GM12878 (cell line): ENCODE results near the gene RNASE7. TPM values are rescaled to one million over a fixed set of nuclear protein-coding genes. Genes with fewer than 3 reads are reported as not detected.

ENCODE experiments used
- RUNX3 ChIP-seq: IDR thresholded peaks from 2 replicates; pipeline ENCODE4 v1.6.1; 2012; ENCODE audit warnings: low read length, inconsistent platforms
- STAT1 ChIP-seq: fragments of 450-650 bp; conservative IDR thresholded peaks from 2 replicates; pipeline ENCODE4 v1.6.1; 2014; ENCODE audit warnings: antibody characterized with exemption, mild to moderate bottlenecking
- ZBTB40 ChIP-seq: fragments of 450-650 bp; IDR thresholded peaks from 2 replicates; pipeline ENCODE4 v1.6.1; 2016; ENCODE audit warnings: mild to moderate bottlenecking, moderate library complexity, borderline replicate concordance
- polyA plus RNA-seq, 11 experiments: library from polyadenylated mRNA; depleted of rRNA in 4 of 11; unstranded in 6 of 11; stranded (reverse) in 5 of 11; fragments of >200 nt; fragmentation: Nextera tagmentation in 4 of 11; fragmentation: Illumina TruSeq in 1 of 11; extraction: Ambion mirVana in 4 of 11; extraction: Trizol in 1 of 11; gene quantifications; 1 replicate in 1 of 11; 2 replicates in 10 of 11; pipeline versions ENCODE4 v1.2.1 to v1.2.3, GENCODE V29; 2011 to 2016; ENCODE audit warnings: inconsistent platforms in 2 of 11, missing spikeins in 2 of 11, low read depth in 1 of 11
- total RNA-seq, 4 experiments: library from RNA; depleted of rRNA in 3 of 4; stranded (reverse); fragments of >200 nt in 3 of 4; fragmentation: Illumina TruSeq in 1 of 4; extraction: Trizol in 1 of 4; gene quantifications; 2 replicates each; pipeline versions ENCODE4 v1.2.1 to v1.2.3, GENCODE V29; 2013 to 2021
- TF ChIP-seq, protein P1 (sequence below): IDR thresholded peaks from 2 replicates; pipeline ENCODE4 v1.6.1; 2012; ENCODE audit warnings: improper control_type of control experiment, low read depth, low read length; ENCODE audit not compliant: insufficient replicate concordance
- TF ChIP-seq, protein P2 (sequence below): fragments of 150-350 bp; IDR thresholded peaks from 2 replicates; pipeline ENCODE4 v1.6.1; 2016; ENCODE audit warnings: low read depth, low read length

RNASE7 gene
- total and polyA plus RNA-seq, 10 of the 15 experiments (the other 5 are each of a cell fraction or from before 2014, with no cell fraction given), result not detected

DNA sequence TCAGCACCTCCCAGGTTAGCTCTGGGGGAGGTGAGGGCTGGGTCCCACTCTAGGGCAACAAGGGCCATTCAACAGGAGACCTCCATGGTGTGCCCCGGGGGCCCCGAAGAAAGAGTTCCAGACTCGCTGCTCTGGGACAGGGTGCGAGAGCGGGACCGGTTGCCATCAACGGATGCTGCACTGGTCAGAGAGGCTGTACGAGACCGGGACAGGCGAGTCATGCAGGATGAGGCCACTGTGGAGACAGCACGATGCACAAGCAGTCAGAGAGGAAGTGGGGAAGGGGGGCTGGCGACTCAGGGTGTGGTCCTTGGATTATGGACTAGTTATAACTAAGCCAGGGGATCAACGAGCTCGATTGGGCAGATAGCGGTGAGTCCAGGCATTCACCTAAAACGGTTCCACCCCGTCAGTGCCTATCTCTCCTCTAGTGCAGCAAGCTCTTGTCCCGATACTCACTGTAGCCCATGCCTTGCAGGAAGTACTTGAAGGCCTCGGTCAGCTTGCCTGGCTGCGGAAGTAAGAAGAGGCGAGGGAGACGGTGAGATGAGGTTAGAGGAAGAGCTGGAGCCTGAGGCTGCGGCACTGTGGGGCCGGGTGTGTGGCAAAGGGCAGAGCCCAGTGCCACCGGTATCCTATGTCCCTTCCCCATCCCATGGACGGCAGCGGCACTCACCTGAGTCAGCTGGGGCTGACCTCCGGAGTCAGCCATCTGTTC lies 24.5 kb upstream of the RNASE7 start (continued):
- TF ChIP-seq, protein P1, sequence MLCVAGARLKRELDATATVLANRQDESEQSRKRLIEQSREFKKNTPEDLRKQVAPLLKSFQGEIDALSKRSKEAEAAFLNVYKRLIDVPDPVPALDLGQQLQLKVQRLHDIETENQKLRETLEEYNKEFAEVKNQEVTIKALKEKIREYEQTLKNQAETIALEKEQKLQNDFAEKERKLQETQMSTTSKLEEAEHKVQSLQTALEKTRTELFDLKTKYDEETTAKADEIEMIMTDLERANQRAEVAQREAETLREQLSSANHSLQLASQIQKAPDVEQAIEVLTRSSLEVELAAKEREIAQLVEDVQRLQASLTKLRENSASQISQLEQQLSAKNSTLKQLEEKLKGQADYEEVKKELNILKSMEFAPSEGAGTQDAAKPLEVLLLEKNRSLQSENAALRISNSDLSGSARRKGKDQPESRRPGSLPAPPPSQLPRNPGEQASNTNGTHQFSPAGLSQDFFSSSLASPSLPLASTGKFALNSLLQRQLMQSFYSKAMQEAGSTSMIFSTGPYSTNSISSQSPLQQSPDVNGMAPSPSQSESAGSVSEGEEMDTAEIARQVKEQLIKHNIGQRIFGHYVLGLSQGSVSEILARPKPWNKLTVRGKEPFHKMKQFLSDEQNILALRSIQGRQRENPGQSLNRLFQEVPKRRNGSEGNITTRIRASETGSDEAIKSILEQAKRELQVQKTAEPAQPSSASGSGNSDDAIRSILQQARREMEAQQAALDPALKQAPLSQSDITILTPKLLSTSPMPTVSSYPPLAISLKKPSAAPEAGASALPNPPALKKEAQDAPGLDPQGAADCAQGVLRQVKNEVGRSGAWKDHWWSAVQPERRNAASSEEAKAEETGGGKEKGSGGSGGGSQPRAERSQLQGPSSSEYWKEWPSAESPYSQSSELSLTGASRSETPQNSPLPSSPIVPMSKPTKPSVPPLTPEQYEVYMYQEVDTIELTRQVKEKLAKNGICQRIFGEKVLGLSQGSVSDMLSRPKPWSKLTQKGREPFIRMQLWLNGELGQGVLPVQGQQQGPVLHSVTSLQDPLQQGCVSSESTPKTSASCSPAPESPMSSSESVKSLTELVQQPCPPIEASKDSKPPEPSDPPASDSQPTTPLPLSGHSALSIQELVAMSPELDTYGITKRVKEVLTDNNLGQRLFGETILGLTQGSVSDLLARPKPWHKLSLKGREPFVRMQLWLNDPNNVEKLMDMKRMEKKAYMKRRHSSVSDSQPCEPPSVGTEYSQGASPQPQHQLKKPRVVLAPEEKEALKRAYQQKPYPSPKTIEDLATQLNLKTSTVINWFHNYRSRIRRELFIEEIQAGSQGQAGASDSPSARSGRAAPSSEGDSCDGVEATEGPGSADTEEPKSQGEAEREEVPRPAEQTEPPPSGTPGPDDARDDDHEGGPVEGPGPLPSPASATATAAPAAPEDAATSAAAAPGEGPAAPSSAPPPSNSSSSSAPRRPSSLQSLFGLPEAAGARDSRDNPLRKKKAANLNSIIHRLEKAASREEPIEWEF, result no peak
- TF ChIP-seq ZBTB40 (no peak), STAT1 (no peak), RUNX3 (no peak)
- TF ChIP-seq, protein P2, sequence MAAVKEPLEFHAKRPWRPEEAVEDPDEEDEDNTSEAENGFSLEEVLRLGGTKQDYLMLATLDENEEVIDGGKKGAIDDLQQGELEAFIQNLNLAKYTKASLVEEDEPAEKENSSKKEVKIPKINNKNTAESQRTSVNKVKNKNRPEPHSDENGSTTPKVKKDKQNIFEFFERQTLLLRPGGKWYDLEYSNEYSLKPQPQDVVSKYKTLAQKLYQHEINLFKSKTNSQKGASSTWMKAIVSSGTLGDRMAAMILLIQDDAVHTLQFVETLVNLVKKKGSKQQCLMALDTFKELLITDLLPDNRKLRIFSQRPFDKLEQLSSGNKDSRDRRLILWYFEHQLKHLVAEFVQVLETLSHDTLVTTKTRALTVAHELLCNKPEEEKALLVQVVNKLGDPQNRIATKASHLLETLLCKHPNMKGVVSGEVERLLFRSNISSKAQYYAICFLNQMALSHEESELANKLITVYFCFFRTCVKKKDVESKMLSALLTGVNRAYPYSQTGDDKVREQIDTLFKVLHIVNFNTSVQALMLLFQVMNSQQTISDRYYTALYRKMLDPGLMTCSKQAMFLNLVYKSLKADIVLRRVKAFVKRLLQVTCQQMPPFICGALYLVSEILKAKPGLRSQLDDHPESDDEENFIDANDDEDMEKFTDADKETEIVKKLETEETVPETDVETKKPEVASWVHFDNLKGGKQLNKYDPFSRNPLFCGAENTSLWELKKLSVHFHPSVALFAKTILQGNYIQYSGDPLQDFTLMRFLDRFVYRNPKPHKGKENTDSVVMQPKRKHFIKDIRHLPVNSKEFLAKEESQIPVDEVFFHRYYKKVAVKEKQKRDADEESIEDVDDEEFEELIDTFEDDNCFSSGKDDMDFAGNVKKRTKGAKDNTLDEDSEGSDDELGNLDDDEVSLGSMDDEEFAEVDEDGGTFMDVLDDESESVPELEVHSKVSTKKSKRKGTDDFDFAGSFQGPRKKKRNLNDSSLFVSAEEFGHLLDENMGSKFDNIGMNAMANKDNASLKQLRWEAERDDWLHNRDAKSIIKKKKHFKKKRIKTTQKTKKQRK, result no peak
